Measurements from ENCODE around the gene ACE.
A peak's percentile ranks its signal among the peaks of the same experiment; 100 is the strongest.

The ACE gene

DNA sequence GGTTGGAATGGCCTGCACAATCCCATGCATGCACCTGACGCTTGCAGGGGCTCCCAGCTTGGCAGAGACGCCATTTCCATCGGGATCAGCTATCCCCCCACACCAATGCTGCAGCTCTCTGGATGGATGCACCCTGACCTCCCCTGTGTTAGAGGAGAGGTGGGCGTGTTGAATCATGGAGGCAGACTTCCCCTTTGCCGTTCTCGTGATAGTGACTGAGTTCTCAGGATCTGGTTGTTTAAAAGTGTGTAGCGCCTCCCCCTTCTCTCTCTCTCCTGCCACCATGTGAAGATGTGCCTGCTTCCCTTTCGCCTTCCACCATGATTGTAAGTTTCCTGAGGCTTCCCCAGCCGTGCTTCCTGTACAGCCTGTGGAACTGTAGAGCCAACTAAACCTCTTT is 28.5 kb downstream of the ACE start:
- TF ChIP-seq, protein P1, sequence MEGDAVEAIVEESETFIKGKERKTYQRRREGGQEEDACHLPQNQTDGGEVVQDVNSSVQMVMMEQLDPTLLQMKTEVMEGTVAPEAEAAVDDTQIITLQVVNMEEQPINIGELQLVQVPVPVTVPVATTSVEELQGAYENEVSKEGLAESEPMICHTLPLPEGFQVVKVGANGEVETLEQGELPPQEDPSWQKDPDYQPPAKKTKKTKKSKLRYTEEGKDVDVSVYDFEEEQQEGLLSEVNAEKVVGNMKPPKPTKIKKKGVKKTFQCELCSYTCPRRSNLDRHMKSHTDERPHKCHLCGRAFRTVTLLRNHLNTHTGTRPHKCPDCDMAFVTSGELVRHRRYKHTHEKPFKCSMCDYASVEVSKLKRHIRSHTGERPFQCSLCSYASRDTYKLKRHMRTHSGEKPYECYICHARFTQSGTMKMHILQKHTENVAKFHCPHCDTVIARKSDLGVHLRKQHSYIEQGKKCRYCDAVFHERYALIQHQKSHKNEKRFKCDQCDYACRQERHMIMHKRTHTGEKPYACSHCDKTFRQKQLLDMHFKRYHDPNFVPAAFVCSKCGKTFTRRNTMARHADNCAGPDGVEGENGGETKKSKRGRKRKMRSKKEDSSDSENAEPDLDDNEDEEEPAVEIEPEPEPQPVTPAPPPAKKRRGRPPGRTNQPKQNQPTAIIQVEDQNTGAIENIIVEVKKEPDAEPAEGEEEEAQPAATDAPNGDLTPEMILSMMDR (IDR thresholded peaks at IDR 0.05; ENCODE audit: insufficient read depth, low read depth, low read length, missing control alignments), result no peak
- no peak for DNase-seq (ENCODE audit: low read depth)

DNA sequence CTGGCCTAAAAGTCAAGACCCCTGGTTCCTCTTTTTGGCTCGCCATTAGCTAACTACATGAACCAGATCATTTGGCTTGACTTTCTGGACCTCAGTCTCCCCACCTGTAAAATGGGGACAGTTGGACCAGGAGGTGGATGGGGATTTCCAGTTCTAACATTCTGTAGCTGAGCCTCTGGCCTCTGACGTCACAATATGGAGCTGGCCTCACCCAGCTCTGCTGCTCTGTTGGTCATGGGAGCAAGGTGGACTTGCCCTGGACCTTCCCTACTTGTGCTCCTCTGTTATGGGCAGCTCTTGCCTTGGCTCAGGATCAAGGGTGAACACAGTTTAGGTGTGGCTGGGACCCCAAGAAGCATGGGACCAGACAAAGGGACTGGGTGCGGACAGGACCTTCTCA is 29.8 kb downstream of the ACE start:
- TF ChIP-seq, protein P1 (IDR thresholded peaks at IDR 0.05; ENCODE audit: insufficient read depth, low read depth, low read length, missing control alignments), result no peak

More for the DNA sequence above, 28.5 kb downstream of the ACE start:
- no peak overlapping the region for H3K4me3 ChIP-seq (ENCODE audit: low read depth, low read length)

DNA sequence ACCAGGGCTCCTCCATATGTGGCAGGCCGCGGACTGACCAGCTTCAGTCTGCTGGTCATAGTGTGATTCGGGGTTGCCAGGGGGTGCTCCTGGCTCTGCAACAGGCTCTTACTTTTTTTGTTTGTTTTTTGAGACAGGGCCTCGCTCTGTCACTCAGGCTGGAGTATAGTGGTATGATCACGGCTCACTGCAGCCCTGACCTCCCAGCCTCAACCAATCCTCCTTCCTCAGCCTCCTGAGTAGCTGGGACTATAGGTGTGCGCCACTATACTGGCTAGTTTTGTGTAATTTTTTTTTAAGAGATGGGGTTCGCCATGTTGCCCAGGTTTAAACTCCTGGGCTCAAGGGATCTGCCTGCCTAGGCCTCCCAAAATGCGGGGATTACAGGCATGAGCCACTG is 34.5 kb downstream of the ACE start:
- no peak for DNase-seq (ENCODE audit: low read depth)
- no peak overlapping the region for H3K4me3 ChIP-seq (ENCODE audit: low read depth, low read length)
- TF ChIP-seq, protein P1 (IDR thresholded peaks at IDR 0.05; ENCODE audit: insufficient read depth, low read depth, low read length, missing control alignments), result no peak

More for the DNA sequence above, 29.8 kb downstream of the ACE start:
- no peak for DNase-seq (ENCODE audit: low read depth)
- H3K4me3 ChIP-seq (ENCODE audit: low read depth, low read length), result no peak overlapping the region

DNA sequence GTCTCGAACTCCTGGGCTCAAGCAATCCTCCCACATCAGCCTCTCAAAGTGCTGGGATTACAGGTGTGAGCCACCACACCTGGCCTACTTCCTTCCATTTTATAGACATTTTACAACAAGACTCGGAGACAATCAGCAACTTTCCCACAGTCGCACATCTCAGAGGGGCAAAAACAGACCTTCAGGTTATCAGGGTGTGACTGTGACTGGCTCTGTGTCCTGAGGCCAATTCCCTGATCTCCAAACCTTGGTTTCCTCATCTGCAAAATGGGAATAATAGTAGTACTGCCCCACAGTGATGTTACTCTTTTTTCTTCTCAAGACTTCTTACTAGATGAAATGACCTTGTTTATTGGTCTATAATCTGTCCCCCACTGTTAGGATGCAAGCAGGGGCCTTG is 35.5 kb downstream of the ACE start:
- H3K4me3 ChIP-seq (ENCODE audit: low read depth, low read length), result no peak overlapping the region
- TF ChIP-seq, protein P1 (IDR thresholded peaks at IDR 0.05; ENCODE audit: insufficient read depth, low read depth, low read length, missing control alignments), result no peak
- no peak for DNase-seq (ENCODE audit: low read depth)

DNA sequence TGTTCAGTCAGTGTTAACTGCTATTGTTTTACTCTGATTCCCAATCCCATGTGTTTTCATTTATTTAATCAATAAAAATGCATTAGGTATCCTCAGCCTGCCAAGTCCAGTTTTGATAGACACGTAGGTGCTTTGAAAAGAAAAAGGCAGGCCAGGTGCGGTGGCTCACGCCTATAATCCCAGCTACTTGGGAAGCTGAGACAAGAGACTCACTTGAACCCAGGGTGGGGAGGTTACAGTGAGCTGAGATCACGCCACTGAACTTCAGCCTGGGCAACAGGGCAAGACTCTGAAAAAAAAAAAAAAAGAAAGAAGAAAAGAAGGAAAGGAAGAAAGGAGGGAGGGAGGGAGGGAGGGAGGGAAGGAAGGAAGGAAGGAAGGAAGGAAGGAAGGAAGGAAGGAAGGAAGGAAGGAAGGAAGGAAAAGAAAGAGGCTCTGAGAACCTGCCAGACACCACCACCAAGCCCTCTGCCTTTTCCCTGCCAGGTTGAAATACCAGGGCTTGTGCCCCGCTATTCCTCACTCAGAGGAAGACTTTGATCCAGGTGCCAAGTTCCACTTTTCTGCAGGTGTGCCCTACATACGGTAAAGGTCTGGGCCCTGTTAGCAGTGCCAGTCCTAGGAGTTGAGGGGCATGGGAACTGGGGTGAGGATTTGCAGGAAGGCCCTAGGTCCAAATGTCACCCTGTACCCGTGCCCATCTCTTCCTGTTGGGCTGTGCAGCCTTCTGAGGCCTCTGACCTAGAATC is 36.2 kb downstream of the ACE start:
- TF ChIP-seq, protein P1 (IDR thresholded peaks at IDR 0.05; ENCODE audit: insufficient read depth, low read depth, low read length, missing control alignments), result no peak
- DNase-seq (ENCODE audit: low read depth), result no peak
- H3K4me3 ChIP-seq (ENCODE audit: low read depth, low read length), result no peak overlapping the region

DNA sequence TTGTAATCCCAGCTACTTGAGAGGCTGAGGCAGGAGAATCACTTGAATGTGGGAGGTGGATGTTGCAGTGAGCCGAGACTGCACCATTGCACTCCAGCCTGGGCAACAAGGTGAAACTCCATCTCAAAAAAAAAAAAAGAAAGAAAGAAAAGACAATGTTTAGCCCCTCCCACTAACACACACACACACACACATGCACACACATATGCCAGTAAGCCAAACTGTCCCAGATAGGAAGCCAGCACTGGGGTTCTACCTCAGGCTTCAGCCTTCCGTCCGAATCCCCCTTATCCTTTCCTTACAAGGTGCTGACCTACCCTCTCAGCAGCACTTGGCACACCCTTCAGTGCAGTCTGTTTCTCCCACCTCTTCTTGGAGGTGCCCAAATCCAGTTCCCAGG is 37.6 kb downstream of the ACE start:
- H3K4me3 ChIP-seq (ENCODE audit: low read depth, low read length), result no peak overlapping the region
- TF ChIP-seq, protein P1 (IDR thresholded peaks at IDR 0.05; ENCODE audit: insufficient read depth, low read depth, low read length, missing control alignments), result no peak
- no peak for DNase-seq (ENCODE audit: low read depth)

DNA sequence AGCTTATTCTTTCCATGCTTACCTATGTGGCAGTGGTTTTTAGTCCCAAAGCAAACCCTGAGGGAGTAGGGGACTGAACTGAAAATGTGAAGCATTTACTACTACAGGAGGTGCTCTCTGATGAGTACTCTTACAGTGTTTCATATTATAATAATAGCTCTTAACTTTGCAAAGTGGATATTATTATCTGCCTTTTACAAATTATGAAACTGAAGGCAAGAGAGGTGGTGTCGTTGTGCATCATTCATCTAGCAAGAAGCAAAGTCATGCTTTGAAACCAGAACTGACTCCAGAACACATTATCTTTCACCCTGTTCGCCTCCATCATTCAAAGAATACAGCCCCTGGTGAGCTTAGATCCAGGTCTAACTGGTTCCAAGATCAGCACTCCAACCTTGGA is 38.1 kb downstream of the ACE start:
- peak; percentile 49 for DNase-seq (ENCODE audit: low read depth)
- TF ChIP-seq, protein P1 (IDR thresholded peaks at IDR 0.05; ENCODE audit: insufficient read depth, low read depth, low read length, missing control alignments), result no peak
- H3K4me3 ChIP-seq (ENCODE audit: low read depth, low read length), result no peak overlapping the region

All from GM12865 (cell line).